Measurements from ENCODE around the gene ABCE1. TPM values are rescaled to one million over a fixed set of nuclear protein-coding genes. Genes with fewer than 3 reads are reported as not detected.

Gene ABCE1
- total RNA-seq, 1 experiment from 2014 or later: 114 TPM

- TF ChIP-seq ZNF532 (CRISPR knock-in tag; IDR thresholded peaks at IDR 0.05; ENCODE audit: borderline replicate concordance) (no peak), ETV6 (CRISPR knock-in tag; IDR thresholded peaks at IDR 0.05) (no peak), PRRX2 (CRISPR knock-in tag; IDR thresholded peaks at IDR 0.05) (no peak), EMX1 (CRISPR knock-in tag; IDR thresholded peaks at IDR 0.05) (no peak), ATF6 (CRISPR knock-in tag; IDR thresholded peaks at IDR 0.05) (no peak), NR1H2 (CRISPR knock-in tag; IDR thresholded peaks at IDR 0.05) (no peak), SOX15 (CRISPR knock-in tag; IDR thresholded peaks at IDR 0.05) (no peak), USF1 (CRISPR knock-in tag; IDR thresholded peaks at IDR 0.05) (no peak), ZBTB43 (CRISPR knock-in tag; IDR thresholded peaks at IDR 0.05) (no peak)
These were observed 21.6 kb upstream of the ABCE1 start (continued) for GRCh38 chr4:145076469-145076855.

- peaks cover 16% of the 10 kb centered on the region for H3K9me3 Mint-ChIP-seq
- H3K36me3 Mint-ChIP-seq: peaks cover 39% of the 10 kb centered on the region
- DNase-seq (ENCODE audit: low spot score) (no peak), ATAC-seq (no peak)
- no peaks in the 10 kb centered on the region for H3K27me3 Mint-ChIP-seq (ENCODE audit: low read depth)
- POLR2A ChIA-PET: no interaction called here
- H3K4me1 Mint-ChIP-seq: peaks cover 7% of the 10 kb centered on the region
- CTCF ChIA-PET: no interaction called here
- no peak overlapping the region for H3K27ac Mint-ChIP-seq
- H3K4me3 Mint-ChIP-seq: no peak overlapping the region
- no peak for TF ChIP-seq E2F5 (CRISPR knock-in tag; IDR thresholded peaks at IDR 0.05)
- TF ChIP-seq ZNF121 (CRISPR knock-in tag; IDR thresholded peaks at IDR 0.05): peak; percentile 86; the same call in 1 of the 2 replicates
- TF ChIP-seq GTF2I (CRISPR knock-in tag; conservative IDR thresholded peaks at IDR 0.05): peak; percentile 71
- no peak for TF ChIP-seq TEAD1 (CRISPR knock-in tag; IDR thresholded peaks at IDR 0.05)
These were observed 16.4 kb upstream of the ABCE1 start for GRCh38 chr4:145081756-145082155.

- ATAC-seq (peak; percentile 72), DNase-seq (ENCODE audit: low spot score) (no peak)
- Mint-ChIP-seq H3K27ac (no peak overlapping the region), H3K27me3 (ENCODE audit: low read depth) (no peaks in the 10 kb centered on the region), H3K36me3 (peaks cover 27% of the 10 kb centered on the region), H3K9me3 (no peaks in the 10 kb centered on the region), H3K4me3 (no peak overlapping the region), H3K4me1 (peaks cover 7% of the 10 kb centered on the region)
- POLR2A ChIA-PET: no interaction called here
- CTCF ChIA-PET: no interaction called here
- TF ChIP-seq PRDM15 (CRISPR knock-in tag; IDR thresholded peaks at IDR 0.05) (no peak), ZNF232 (CRISPR knock-in tag; IDR thresholded peaks at IDR 0.05) (no peak), FOXJ3 (CRISPR knock-in tag; IDR thresholded peaks at IDR 0.05; ENCODE audit: borderline replicate concordance) (no peak), E2F5 (CRISPR knock-in tag; IDR thresholded peaks at IDR 0.05) (no peak), IRF2 (CRISPR knock-in tag; IDR thresholded peaks at IDR 0.05; ENCODE audit: borderline replicate concordance, low read depth) (no peak), MLX (CRISPR knock-in tag; IDR thresholded peaks at IDR 0.05) (no peak)
These were observed 14.1 kb upstream of the ABCE1 start for GRCh38 chr4:145083891-145084605.

Measured in WTC11 (cell line).